K562 (cell line): ENCODE data around the gene IL17RA. TPM values are rescaled to one million over a fixed set of nuclear protein-coding genes. Genes with fewer than 3 reads are reported as not detected.

ENCODE experiments used
- ARID2 ChIP-seq: fragments of 450-650 bp; IDR thresholded peaks from 2 replicates; pipeline ENCODE4 v1.6.1; 2017; ENCODE audit warnings: antibody characterized with exemption, mild to moderate bottlenecking
- ATF6 ChIP-seq: sonication (generic); formaldehyde crosslinking; IDR thresholded peaks from 2 replicates; pipeline ENCODE4 v1.4.0; 2020; ENCODE audit warnings: mild to moderate bottlenecking, missing genetic modification reagents
- CTCFL ChIP-seq: IDR thresholded peaks from 2 replicates; pipeline ENCODE4 v1.6.1; 2011; ENCODE audit warnings: borderline replicate concordance, low read depth, mild to moderate bottlenecking, moderate library complexity, low read length; ENCODE audit not compliant: insufficient read depth, poor library complexity, severe bottlenecking
- DEAF1 ChIP-seq: fragments of 450-650 bp; formaldehyde crosslinking; IDR thresholded peaks from 2 replicates; pipeline ENCODE4 v1.4.0; 2020; ENCODE audit warnings: mild to moderate bottlenecking, moderate library complexity
- EHMT2 ChIP-seq: fragments of 450-650 bp; IDR thresholded peaks from 2 replicates; pipeline ENCODE4 v1.6.1; 2018; ENCODE audit warnings: antibody characterized with exemption
- MAZ ChIP-seq, 2 experiments: fragments of 450-650 bp in 1 of 2; sonication (generic) in 1 of 2; formaldehyde crosslinking; IDR thresholded peaks in 1 of 2; conservative IDR thresholded peaks in 1 of 2; 2 replicates each; pipeline versions ENCODE4 v1.4.0 to v1.5.0; 2020; ENCODE audit warnings: mild to moderate bottlenecking in 1 of 2, missing genetic modification reagents in 1 of 2
- RCOR1 ChIP-seq, 2 experiments: IDR thresholded peaks; 2 replicates each; pipeline ENCODE4 v1.6.1; 2012; ENCODE audit warnings: low read depth in 2 of 2, low read length in 2 of 2, borderline replicate concordance in 1 of 2, improper control_type of control experiment in 1 of 2
- REST ChIP-seq, 2 experiments: fragments of 450-650 bp; formaldehyde crosslinking in 1 of 2; IDR thresholded peaks; 2 replicates each; pipeline versions ENCODE4 v1.4.0 to v1.6.1; 2014 to 2020; ENCODE audit warnings: mild to moderate bottlenecking in 2 of 2, borderline replicate concordance in 1 of 2, low read depth in 1 of 2
- RHOXF2B ChIP-seq: fragments of 250-450 bp; sonication (Bioruptor Pico); conservative IDR thresholded peaks from 2 replicates; pipeline ENCODE4 v1.5.1; 2021
- polyA plus RNA-seq, 8 experiments: library from polyadenylated mRNA; depleted of rRNA in 4 of 8; stranded (reverse) in 5 of 8; unstranded in 3 of 8; fragments of >200 nt; fragmentation: Nextera tagmentation in 2 of 8; fragmentation: Illumina TruSeq in 1 of 8; extraction: Ambion mirVana in 2 of 8; extraction: Trizol in 1 of 8; gene quantifications; 2 replicates each; pipeline versions ENCODE4 v1.2.1 to v1.2.3, GENCODE V29; 2011 to 2014; ENCODE audit warnings: inconsistent platforms in 1 of 8, missing spikeins in 1 of 8
- total RNA-seq, 7 experiments: library from RNA; depleted of rRNA in 6 of 7; stranded (reverse); fragments of >200 nt in 6 of 7; fragmentation: Illumina TruSeq in 2 of 7; extraction: Trizol in 2 of 7; gene quantifications; 2 replicates each; pipeline versions ENCODE4 v1.2.1 to v1.2.3, GENCODE V29; 2011 to 2021; ENCODE audit warnings: low replicate concordance in 1 of 7

IL17RA gene
- total and polyA plus RNA-seq, 9 of the 15 experiments (the other 6 are each of a cell fraction or from before 2014, with no cell fraction given) = 0.17 to 11.8 (median 3.7) TPM

GRCh38 chr22:17057959-17058814 lies 26.6 kb upstream of the IL17RA start (continued):
- TF ChIP-seq CTCFL = peak; percentile 21
- 0 out of 2 replicates have a peak, but pooled peaks have one; percentile 26 for TF ChIP-seq DEAF1 (CRISPR knock-in tag)
- TF ChIP-seq REST (IDR thresholded peaks at IDR 0.05; ENCODE audit: borderline replicate concordance) = peak; percentile 96
- TF ChIP-seq REST (CRISPR knock-in tag; IDR thresholded peaks at IDR 0.05; ENCODE audit: low read depth) = peak; percentile 87
- peak; percentile 89 for TF ChIP-seq EHMT2
- TF ChIP-seq MAZ (CRISPR knock-in tag; conservative IDR thresholded peaks at IDR 0.05 in 1 of 2, IDR thresholded peaks at IDR 0.05 in 1 of 2) = 0 out of 4 replicates have a peak, but pooled peaks of 1 of the 2 experiments have one; percentile 19
- 0 out of 2 replicates have a peak, but pooled peaks have one; percentile 46 for TF ChIP-seq RHOXF2B (CRISPR knock-in tag)
- TF ChIP-seq ARID2 = peak; percentile 54; the same call in 1 of the 2 replicates
- 0 out of 4 replicates have a peak, but pooled peaks of 1 of the 2 experiments have one; percentile 32 for TF ChIP-seq RCOR1 (IDR thresholded peaks at IDR 0.05; ENCODE audit: borderline replicate concordance in 1 of 2, low read depth in 2 of 2, low read length in 2 of 2)
- no peak for TF ChIP-seq ATF6 (CRISPR knock-in tag)
